ENCODE data around the gene ABHD16B. TPM values are rescaled to one million over a fixed set of nuclear protein-coding genes. Genes with fewer than 3 reads are reported as not detected.
A peak's percentile ranks its signal among the peaks of the same experiment; 100 is the strongest.

ABHD16B gene
- polyA plus RNA-seq, 2 of the 4 experiments (the other 2 are of a cell fraction): not detected

DNA sequence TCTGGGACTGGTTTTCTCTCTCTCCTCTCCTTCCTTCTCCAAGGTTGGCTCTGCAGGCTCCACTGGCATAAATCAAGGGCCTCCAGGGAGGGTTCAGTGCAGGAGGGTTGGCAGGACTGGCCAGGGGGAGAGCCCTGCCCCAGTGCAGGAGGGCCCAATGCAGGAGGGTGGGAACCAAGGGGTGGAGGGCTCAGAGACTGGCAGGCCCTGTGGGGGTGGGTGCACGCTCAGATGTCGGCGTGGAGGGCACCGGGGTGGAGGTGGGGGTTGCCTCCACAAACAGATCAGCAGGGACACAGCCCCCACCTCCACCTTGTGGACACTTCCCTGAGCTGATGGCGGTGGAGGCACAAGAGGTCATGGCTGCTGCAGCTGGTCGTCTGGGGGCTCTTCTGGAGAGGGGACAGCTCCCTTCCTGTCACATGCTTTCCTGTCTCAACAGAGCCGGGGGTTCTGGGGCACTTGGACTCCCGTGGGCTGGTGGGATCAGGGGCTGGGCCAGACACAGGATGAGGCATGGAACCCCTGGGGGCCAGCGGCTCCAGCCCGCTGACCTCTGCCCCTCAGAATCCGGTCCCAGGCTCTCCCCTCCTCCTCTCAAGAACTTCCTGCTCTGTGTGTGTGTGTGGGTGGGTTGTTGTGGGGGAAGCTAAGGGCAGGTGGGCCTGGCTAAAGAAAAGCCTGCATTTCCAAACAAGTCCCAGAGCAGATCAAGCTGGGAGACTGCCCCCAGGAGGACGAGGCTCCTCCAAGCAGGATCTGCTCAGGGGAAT lies 2.7 kb upstream of the ABHD16B start:
- TF ChIP-seq, protein P1, sequence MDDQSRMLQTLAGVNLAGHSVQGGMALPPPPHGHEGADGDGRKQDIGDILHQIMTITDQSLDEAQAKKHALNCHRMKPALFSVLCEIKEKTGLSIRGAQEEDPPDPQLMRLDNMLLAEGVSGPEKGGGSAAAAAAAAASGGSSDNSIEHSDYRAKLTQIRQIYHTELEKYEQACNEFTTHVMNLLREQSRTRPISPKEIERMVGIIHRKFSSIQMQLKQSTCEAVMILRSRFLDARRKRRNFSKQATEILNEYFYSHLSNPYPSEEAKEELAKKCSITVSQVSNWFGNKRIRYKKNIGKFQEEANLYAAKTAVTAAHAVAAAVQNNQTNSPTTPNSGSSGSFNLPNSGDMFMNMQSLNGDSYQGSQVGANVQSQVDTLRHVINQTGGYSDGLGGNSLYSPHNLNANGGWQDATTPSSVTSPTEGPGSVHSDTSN (IDR thresholded peaks at IDR 0.05): 0 out of 2 replicates have a peak, but pooled peaks have one; percentile 20
- TF ChIP-seq TP53 (CRISPR knock-in tag; IDR thresholded peaks at IDR 0.05): no peak
- no peak for TF ChIP-seq EHMT2 (IDR thresholded peaks at IDR 0.05; ENCODE audit: low read depth)
- peaks cover 18% of the 10 kb centered on the region; the same call in 2 of the 3 replicates for H3K4me1 ChIP-seq
- H3K4me2 ChIP-seq: no peak overlapping the region
- H3K4me3 ChIP-seq: no peak overlapping the region
- no peaks in the 10 kb centered on the region for H3K9me3 ChIP-seq
- ChIA-PET POLR2A (interaction anchor here (1.5 kb wide), 1 partner anchor 118 kb away, joined by 3 read pairs; no protein-coding TSS in a partner anchor), CTCF (interaction anchor here (0.8 to 1.9 kb wide), 3 partner anchors 41 to 152 kb away, joined by 3 to 7 read pairs (median 4); no protein-coding TSS in a partner anchor)
- FAIRE-seq (no peak), ATAC-seq (peak; percentile 2 to 44; a peak in 4 of 6 replicates), DNase-seq (ENCODE audit: low read depth in 1 of 2, low spot score in 1 of 2) (no peak)
- no peak overlapping the region; a peak in 1 of 6 replicates for H3K27ac ChIP-seq
- WGBS (ENCODE audit: missing lambda C conversion rate): 50% methylated on average over 9 of the region's 12 CpGs

GRCh38 chr20:63859166-63859699 lies 2.1 kb upstream of the ABHD16B start:
- no peak for FAIRE-seq
- Histone ChIP-seq H3K4me1 (peaks cover 16% of the 10 kb centered on the region; the same call in 2 of the 3 replicates), H3K27ac (no peak overlapping the region), H3K4me3 (no peak overlapping the region), H3K4me2 (no peak overlapping the region), H3K9me3 (no peaks in the 10 kb centered on the region)
- CTCF ChIA-PET: interaction anchor here (1.1 to 1.9 kb wide), 4 partner anchors 40 to 115 kb away, joined by 3 to 7 read pairs (median 4); no protein-coding TSS in a partner anchor
- WGBS (ENCODE audit: missing lambda C conversion rate): 81% methylated on average over 7 of the region's 7 CpGs
- no peak for DNase-seq (ENCODE audit: low read depth in 1 of 2, low spot score in 1 of 2)
- ATAC-seq: no peak
- TF ChIP-seq, protein P1 (IDR thresholded peaks at IDR 0.05): 0 out of 2 replicates have a peak, but pooled peaks have one; percentile 27
- TF ChIP-seq RARB (CRISPR knock-in tag; IDR thresholded peaks at IDR 0.05): no peak
- POLR2A ChIA-PET: interaction anchor here (1.5 kb wide), 1 partner anchor 118 kb away, joined by 3 read pairs; no protein-coding TSS in a partner anchor

GRCh38 chr20:63860325-63861051 lies 810 bp upstream of the ABHD16B start:
- TF ChIP-seq HOXA7 (CRISPR knock-in tag; IDR thresholded peaks at IDR 0.05): no peak
- TF ChIP-seq, protein P2, sequence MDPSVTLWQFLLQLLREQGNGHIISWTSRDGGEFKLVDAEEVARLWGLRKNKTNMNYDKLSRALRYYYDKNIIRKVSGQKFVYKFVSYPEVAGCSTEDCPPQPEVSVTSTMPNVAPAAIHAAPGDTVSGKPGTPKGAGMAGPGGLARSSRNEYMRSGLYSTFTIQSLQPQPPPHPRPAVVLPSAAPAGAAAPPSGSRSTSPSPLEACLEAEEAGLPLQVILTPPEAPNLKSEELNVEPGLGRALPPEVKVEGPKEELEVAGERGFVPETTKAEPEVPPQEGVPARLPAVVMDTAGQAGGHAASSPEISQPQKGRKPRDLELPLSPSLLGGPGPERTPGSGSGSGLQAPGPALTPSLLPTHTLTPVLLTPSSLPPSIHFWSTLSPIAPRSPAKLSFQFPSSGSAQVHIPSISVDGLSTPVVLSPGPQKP (IDR thresholded peaks at IDR 0.05; ENCODE audit: low read depth, low read length): no peak
- TF ChIP-seq CHD4 (IDR thresholded peaks at IDR 0.05; ENCODE audit: borderline replicate concordance): no peak
- no peak for TF ChIP-seq NFE2L2 (conservative IDR thresholded peaks at IDR 0.05; ENCODE audit: low read length)
- TF ChIP-seq HOXB13 (CRISPR knock-in tag; IDR thresholded peaks at IDR 0.05; ENCODE audit: low read depth): no peak
- no peak for TF ChIP-seq MYC (IDR thresholded peaks at IDR 0.05; ENCODE audit: borderline replicate concordance, low read length)
- FAIRE-seq (no peak), ATAC-seq (no peak), DNase-seq (ENCODE audit: low read depth in 1 of 2, low spot score in 1 of 2) (no peak)
- Histone ChIP-seq H3K27ac (no peak overlapping the region), H3K4me2 (no peak overlapping the region), H3K4me3 (no peak overlapping the region), H3K4me1 (peaks cover 8% of the 10 kb centered on the region; the same call in 2 of the 3 replicates), H3K9me3 (no peaks in the 10 kb centered on the region)
- ChIA-PET CTCF (interaction anchor here (0.8 to 1.5 kb wide), 3 partner anchors 20 to 74 kb away, joined by 3 to 4 read pairs (median 3); no protein-coding TSS in a partner anchor), POLR2A (no interaction called here)
- whole genome bisulfite sequencing (ENCODE audit: missing lambda C conversion rate): 86% methylated on average over 17 of the region's 17 CpGs

Data from A549 (cell line).